ENCODE data around the gene TUFT1. TPM values are rescaled to one million over a fixed set of nuclear protein-coding genes. Genes with fewer than 3 reads are reported as not detected.

TUFT1 gene
- total RNA-seq, 2 experiments from 2014 or later, result 7.2 to 9.6 TPM

DNA sequence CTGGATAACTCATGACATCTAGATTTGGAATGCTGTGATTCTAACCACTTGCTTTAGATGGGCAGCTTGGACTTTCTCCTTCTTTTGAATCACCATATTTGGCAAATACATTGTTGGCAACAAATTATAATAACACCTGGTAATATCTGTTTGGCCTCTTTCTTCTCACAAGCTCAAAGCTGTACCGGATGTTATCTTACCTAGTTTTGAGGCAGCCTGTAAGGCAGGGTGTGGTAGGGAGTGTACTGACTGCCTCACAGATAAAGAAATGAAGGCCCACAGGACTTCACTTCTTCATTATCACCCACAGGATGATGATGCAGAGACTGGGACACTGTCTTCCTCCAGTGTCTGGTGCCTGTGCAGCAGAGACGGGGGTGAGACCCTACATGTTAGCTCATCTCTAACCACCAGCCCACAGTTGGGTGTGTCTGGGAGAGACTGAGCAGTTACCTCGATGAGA, 28.5 kb downstream of the TUFT1 start:
- ATAC-seq (ENCODE audit: poor library complexity), result peak; percentile 90
- peak in 10 of 14 experiments; percentile 3 to 69 (median 20) for DNase-seq
- TF ChIP-seq CTCF (IDR thresholded peaks at IDR 0.05), result no peak
- no peaks in the 10 kb centered on the region for H3K27me3 ChIP-seq (ENCODE audit: control insufficient read depth in 1 of 2, insufficient read depth in 2 of 2, low read length in 2 of 2)
- peaks cover 6% of the 10 kb centered on the region for H3K4me1 Mint-ChIP-seq (ENCODE audit: low read depth)
- intact Hi-C loops (cut with DNase I, micrococcal nuclease), result no loop called here
- peaks cover 22% of the 10 kb centered on the region for H3K36me3 Mint-ChIP-seq (ENCODE audit: low read depth)
- H3K27me3 Mint-ChIP-seq, result no peaks in the 10 kb centered on the region
- ChIA-PET POLR2A (interaction anchor here (0.7 kb wide), 1 partner anchor 271 kb away, joined by 3 read pairs; no protein-coding TSS in a partner anchor), CTCF (interaction anchor here (0.6 to 0.9 kb wide), 2 partner anchors 25 to 86 kb away, joined by 3 to 4 read pairs; no protein-coding TSS in a partner anchor)
- no peak overlapping the region for H3K4me3 Mint-ChIP-seq
- H3K36me3 ChIP-seq (ENCODE audit: insufficient read depth, low read length), result no peaks in the 10 kb centered on the region
- no peak overlapping the region for H3K4me3 ChIP-seq (ENCODE audit: low read length)
- H3K9me3 Mint-ChIP-seq, result no peaks in the 10 kb centered on the region
- peaks cover 11% of the 10 kb centered on the region for H3K4me1 ChIP-seq (ENCODE audit: insufficient read depth, low read length)
- no peaks in the 10 kb centered on the region for H3K9me3 ChIP-seq (ENCODE audit: control insufficient read depth in 1 of 2, insufficient read depth in 1 of 2, low read length in 2 of 2)
- no peak overlapping the region for H3K27ac ChIP-seq (ENCODE audit: low read depth in 1 of 2, low read length in 2 of 2)
- peak overlapping the region; percentile 7 for H3K27ac Mint-ChIP-seq

DNA sequence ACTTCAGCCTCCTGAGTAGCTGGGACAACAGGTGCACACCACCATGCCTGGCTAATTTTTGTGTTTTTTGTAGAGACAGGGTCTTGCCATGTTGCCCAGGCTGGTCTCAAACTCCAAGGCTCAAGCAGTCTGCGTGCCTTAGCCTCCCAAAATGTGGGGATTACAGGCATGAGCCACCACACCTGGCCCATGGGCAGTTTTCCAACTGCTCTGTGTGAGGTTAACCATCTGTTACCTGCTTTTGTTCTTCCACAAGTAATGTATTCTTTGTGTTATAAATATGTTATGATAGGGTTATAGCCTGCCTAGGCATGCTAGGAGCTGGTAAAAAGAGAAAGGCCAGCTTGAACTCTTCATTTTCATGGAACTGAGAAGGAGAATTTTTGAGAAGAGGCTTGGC, 30.7 kb downstream of the TUFT1 start:
- peaks cover 6% of the 10 kb centered on the region for H3K4me1 Mint-ChIP-seq (ENCODE audit: low read depth)
- no peak overlapping the region for H3K27ac ChIP-seq (ENCODE audit: low read depth in 1 of 2, low read length in 2 of 2)
- no peak for TF ChIP-seq CTCF (IDR thresholded peaks at IDR 0.05)
- no peaks in the 10 kb centered on the region for H3K9me3 Mint-ChIP-seq
- ATAC-seq (ENCODE audit: poor library complexity), result no peak
- intact Hi-C loops (cut with DNase I, micrococcal nuclease), result no loop called here
- no peak overlapping the region for H3K4me3 ChIP-seq (ENCODE audit: low read length)
- CTCF ChIA-PET, result no interaction called here
- DNase-seq, result no peak
- no peak overlapping the region for H3K4me3 Mint-ChIP-seq
- POLR2A ChIA-PET, result no interaction called here
- no peaks in the 10 kb centered on the region for H3K27me3 ChIP-seq (ENCODE audit: control insufficient read depth in 1 of 2, insufficient read depth in 2 of 2, low read length in 2 of 2)
- H3K27ac Mint-ChIP-seq, result no peak overlapping the region
- H3K36me3 ChIP-seq (ENCODE audit: insufficient read depth, low read length), result no peaks in the 10 kb centered on the region
- peaks cover 17% of the 10 kb centered on the region for H3K36me3 Mint-ChIP-seq (ENCODE audit: low read depth)
- H3K27me3 Mint-ChIP-seq, result no peaks in the 10 kb centered on the region
- peaks cover 11% of the 10 kb centered on the region for H3K4me1 ChIP-seq (ENCODE audit: insufficient read depth, low read length)
- H3K9me3 ChIP-seq (ENCODE audit: control insufficient read depth in 1 of 2, insufficient read depth in 1 of 2, low read length in 2 of 2), result no peaks in the 10 kb centered on the region

- Histone ChIP-seq H3K4me3 (ENCODE audit: low read length) (no peak overlapping the region), H3K36me3 (ENCODE audit: insufficient read depth, low read length) (no peaks in the 10 kb centered on the region), H3K4me1 (ENCODE audit: insufficient read depth, low read length) (no peaks in the 10 kb centered on the region), H3K27me3 (ENCODE audit: control insufficient read depth in 1 of 2, insufficient read depth in 2 of 2, low read length in 2 of 2) (no peaks in the 10 kb centered on the region), H3K9me3 (ENCODE audit: control insufficient read depth in 1 of 2, insufficient read depth in 1 of 2, low read length in 2 of 2) (no peaks in the 10 kb centered on the region), H3K27ac (ENCODE audit: low read depth in 1 of 2, low read length in 2 of 2) (no peak overlapping the region)
- Mint-ChIP-seq H3K4me1 (ENCODE audit: low read depth) (no peaks in the 10 kb centered on the region), H3K27ac (no peak overlapping the region), H3K36me3 (ENCODE audit: low read depth) (peaks cover 3% of the 10 kb centered on the region), H3K27me3 (no peaks in the 10 kb centered on the region), H3K9me3 (no peaks in the 10 kb centered on the region), H3K4me3 (no peak overlapping the region)
- ATAC-seq (ENCODE audit: poor library complexity), result no peak
- intact Hi-C loops (cut with DNase I, micrococcal nuclease), result no loop called here
- CTCF ChIA-PET, result no interaction called here
- POLR2A ChIA-PET, result no interaction called here
- TF ChIP-seq CTCF (IDR thresholded peaks at IDR 0.05), result no peak
- DNase-seq, result peak in 1 of 14 experiments; percentile 27
Observed at GRCh38 chr1:151574575-151575529, 34.7 kb downstream of the TUFT1 start.
